ENCODE results near the gene RPUSD1. TPM values are rescaled to one million over a fixed set of nuclear protein-coding genes. Genes with fewer than 3 reads are reported as not detected.

The RPUSD1 gene
- polyA plus RNA-seq, 3 donors = 29.5 to 38.1 (median 31.5) TPM

GRCh38 chr16:772959-773358 lies 15.2 kb downstream of the RPUSD1 start:
- no peak overlapping the region for H3K4me2 ChIP-seq (replicated peaks; ENCODE audit: extremely low read depth, low read length, poor library complexity, severe bottlenecking)
- H3K4me3 Mint-ChIP-seq = no peak overlapping the region

GRCh38 chr16:770411-770810 lies 17.8 kb downstream of the RPUSD1 start:
- no peaks in the 10 kb centered on the region for H3K4me1 Mint-ChIP-seq
- no peaks in the 10 kb centered on the region for H3K36me3 ChIP-seq (replicated peaks in 1 of 2; ENCODE audit: control insufficient read depth in 1 of 2, insufficient read depth in 2 of 2, low read length in 2 of 2)
- no peak overlapping the region for H3K4me3 ChIP-seq (replicated peaks in 1 of 3; ENCODE audit: low read depth in 2 of 3, low read length in 3 of 3)
- H3K9me3 ChIP-seq (replicated peaks in 1 of 2; ENCODE audit: control insufficient read depth in 1 of 2, insufficient read depth in 1 of 2, low read length in 2 of 2) = no peaks in the 10 kb centered on the region
- no peaks in the 10 kb centered on the region for H4K20me1 ChIP-seq (ENCODE audit: insufficient read depth, low read length)
- DNase-seq = no peak
- no peak overlapping the region for H3K4me2 ChIP-seq (replicated peaks; ENCODE audit: extremely low read depth, low read length, poor library complexity, severe bottlenecking)
- TF ChIP-seq CTCF (IDR thresholded peaks at IDR 0.05) = no peak
- intact Hi-C loops (cut with micrococcal nuclease) = no loop called here
- H3K27ac ChIP-seq (ENCODE audit: low read depth in 1 of 2, low read length in 2 of 2) = no peak overlapping the region
- H3K27me3 ChIP-seq (ENCODE audit: control insufficient read depth in 2 of 2, insufficient read depth in 2 of 2, low read length in 2 of 2) = peaks cover 0 to 2% of the 10 kb centered on the region in 2 donors
- no peaks in the 10 kb centered on the region for H3K4me1 ChIP-seq (ENCODE audit: control insufficient read depth in 1 of 2, insufficient read depth in 2 of 2, low read length in 2 of 2)
- H3K9me3 Mint-ChIP-seq = no peaks in the 10 kb centered on the region
- H3K36me3 Mint-ChIP-seq = no peaks in the 10 kb centered on the region
- no peak overlapping the region for H3K4me3 Mint-ChIP-seq
- no CpG with 5 or more reads among the region's 13 CpGs for WGBS (ENCODE audit: insufficient coverage)
- H3K27me3 Mint-ChIP-seq (ENCODE audit: low read depth in 3 of 3) = peaks cover 0 to 9% (median 2%) of the 10 kb centered on the region in 3 donors
- no peak overlapping the region for H3K27ac Mint-ChIP-seq
- H3K79me2 ChIP-seq (ENCODE audit: insufficient read depth, low read length) = no peaks in the 10 kb centered on the region
- H3K9ac ChIP-seq (ENCODE audit: insufficient read depth, low read length, poor library complexity, severe bottlenecking) = no peak overlapping the region
- H2AFZ ChIP-seq (ENCODE audit: insufficient read depth, low read depth, low read length, poor library complexity, severe bottlenecking) = no peak overlapping the region

More at GRCh38 chr16:772959-773358, 15.2 kb downstream of the RPUSD1 start:
- Histone ChIP-seq H3K36me3 (replicated peaks in 1 of 2; ENCODE audit: control insufficient read depth in 1 of 2, insufficient read depth in 2 of 2, low read length in 2 of 2) (no peaks in the 10 kb centered on the region), H3K9ac (ENCODE audit: insufficient read depth, low read length, poor library complexity, severe bottlenecking) (no peak overlapping the region), H3K9me3 (replicated peaks in 1 of 2; ENCODE audit: control insufficient read depth in 1 of 2, insufficient read depth in 1 of 2, low read length in 2 of 2) (no peaks in the 10 kb centered on the region), H2AFZ (ENCODE audit: insufficient read depth, low read depth, low read length, poor library complexity, severe bottlenecking) (no peak overlapping the region), H3K79me2 (ENCODE audit: insufficient read depth, low read length) (no peaks in the 10 kb centered on the region), H3K4me3 (replicated peaks in 1 of 3; ENCODE audit: low read depth in 2 of 3, low read length in 3 of 3) (no peak overlapping the region), H3K27ac (ENCODE audit: low read depth in 1 of 2, low read length in 2 of 2) (no peak overlapping the region), H3K4me1 (ENCODE audit: control insufficient read depth in 1 of 2, insufficient read depth in 2 of 2, low read length in 2 of 2) (no peaks in the 10 kb centered on the region), H3K27me3 (ENCODE audit: control insufficient read depth in 2 of 2, insufficient read depth in 2 of 2, low read length in 2 of 2) (peaks cover 0 to 7% of the 10 kb centered on the region in 2 donors), H4K20me1 (ENCODE audit: insufficient read depth, low read length) (no peaks in the 10 kb centered on the region)
- no peak for TF ChIP-seq CTCF (IDR thresholded peaks at IDR 0.05)
- H3K36me3 Mint-ChIP-seq = no peaks in the 10 kb centered on the region
- no peak overlapping the region for H3K27ac Mint-ChIP-seq
- DNase-seq = no peak
- peaks cover 0 to 1% (median 0%) of the 10 kb centered on the region in 7 donors for H3K9me3 Mint-ChIP-seq
- 93% methylated on average over 18 of the region's 18 CpGs for WGBS (ENCODE audit: insufficient coverage)
- no peaks in the 10 kb centered on the region for H3K4me1 Mint-ChIP-seq
- H3K27me3 Mint-ChIP-seq (ENCODE audit: low read depth in 3 of 3) = peaks cover 2 to 20% (median 9%) of the 10 kb centered on the region in 3 donors
- intact Hi-C loops (cut with micrococcal nuclease) = no loop called here

Data from CD14-positive monocyte (primary cell).